GM12878 (cell line): ENCODE results near the gene CORO2B.

Experiments
- CEBPB ChIP-seq, 2 experiments: fragments of 150-350 bp in 1 of 2; IDR thresholded peaks; 2 replicates each; pipeline ENCODE4 v1.6.1; 2012 to 2014; ENCODE audit warnings: low read depth in 2 of 2, low read length in 2 of 2, borderline replicate concordance in 1 of 2, inconsistent platforms in 1 of 2
- CHD2 ChIP-seq: IDR thresholded peaks from 2 replicates; pipeline ENCODE4 v1.6.1; 2011; ENCODE audit warnings: low read depth, low read length, improper control_type of control experiment, borderline replicate concordance
- CTCF ChIP-seq, 3 experiments: IDR thresholded peaks in 2 of 3; conservative IDR thresholded peaks in 1 of 3; 2 replicates each; pipeline ENCODE4 v1.5.1; 2011; ENCODE audit warnings: low read depth in 3 of 3, low read length in 3 of 3, mild to moderate bottlenecking in 3 of 3, control low read depth in 2 of 3, moderate library complexity in 2 of 3, inconsistent platforms in 1 of 3, mixed read lengths in 1 of 3; ENCODE audit not compliant: control insufficient read depth in 2 of 3, insufficient read depth in 1 of 3; ENCODE audit errors: extremely low read depth in 1 of 3
- MXI1 ChIP-seq: fragments of 150-350 bp; IDR thresholded peaks from 2 replicates; pipeline ENCODE4 v1.6.1; 2011; ENCODE audit warnings: low read depth, mild to moderate bottlenecking, inconsistent platforms, low read length, improper control_type of control experiment
- POLR2AphosphoS5 ChIP-seq: IDR thresholded peaks from 2 replicates; pipeline ENCODE4 v1.6.1; 2011; ENCODE audit warnings: mild to moderate bottlenecking, low read length, inconsistent platforms
- SP1 ChIP-seq: IDR thresholded peaks from one replicate; pipeline ENCODE4 v1.6.1; 2011; ENCODE audit warnings: low read depth, low read length
- TAF1 ChIP-seq: IDR thresholded peaks from 2 replicates; pipeline ENCODE4 v1.6.1; 2011; ENCODE audit warnings: mild to moderate bottlenecking, low read depth, low read length, borderline replicate concordance
- USF1 ChIP-seq: IDR thresholded peaks from 2 replicates; pipeline ENCODE4 v1.6.1; 2011; ENCODE audit warnings: borderline replicate concordance, low read depth, mild to moderate bottlenecking, moderate library complexity, mixed read lengths, low read length; ENCODE audit not compliant: insufficient read depth; ENCODE audit errors: extremely low read length
- USF2 ChIP-seq: IDR thresholded peaks from 2 replicates; pipeline ENCODE4 v1.6.1; 2011; ENCODE audit warnings: low read depth, low read length, improper control_type of control experiment, borderline replicate concordance
- WRNIP1 ChIP-seq: IDR thresholded peaks from 2 replicates; pipeline ENCODE4 v1.6.1; 2011; ENCODE audit warnings: low read depth, low read length, improper control_type of control experiment, borderline replicate concordance
- ZSCAN29 ChIP-seq: fragments of 450-650 bp; IDR thresholded peaks from 2 replicates; pipeline ENCODE4 v1.6.1; 2017; ENCODE audit warnings: mild to moderate bottlenecking, moderate library complexity
- TF ChIP-seq, protein P1 (sequence below): IDR thresholded peaks from 2 replicates; pipeline ENCODE4 v1.6.1; 2012; ENCODE audit warnings: low read depth, low read length, improper control_type of control experiment
- TF ChIP-seq, protein P2 (sequence below): fragments of 450-650 bp; formaldehyde crosslinking; IDR thresholded peaks from 2 replicates; pipeline ENCODE4 v1.5.0; 2022; ENCODE audit warnings: mild to moderate bottlenecking, missing genetic modification characterization

DNA sequence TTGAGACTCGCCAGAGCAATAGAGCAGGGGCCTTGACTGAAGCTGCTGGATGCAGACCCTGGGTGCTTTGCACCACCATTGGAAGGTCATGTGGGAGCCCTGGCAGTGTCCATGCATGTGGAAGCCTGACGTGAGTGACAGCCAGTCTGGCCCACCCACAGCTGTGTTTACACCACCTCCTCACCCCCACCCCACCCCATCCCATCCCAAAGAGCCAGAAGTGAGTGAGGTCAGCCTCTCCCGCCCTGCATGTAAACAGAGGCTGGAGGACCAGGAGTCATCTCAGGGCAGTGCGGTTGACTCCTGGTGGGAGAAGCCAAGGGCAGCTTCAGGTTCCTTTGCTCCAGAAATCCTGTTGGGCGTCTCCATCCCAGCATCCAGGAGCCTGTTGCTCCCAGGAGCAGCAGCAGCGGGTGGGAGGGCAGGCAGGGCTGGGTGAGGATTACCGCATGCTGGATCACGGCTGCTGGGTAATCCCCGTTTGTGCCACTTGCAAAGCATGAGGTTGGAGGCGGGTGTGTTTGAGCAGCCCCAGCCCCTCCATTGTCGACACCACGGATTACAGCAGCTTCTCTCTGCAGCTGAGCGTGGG is 44.6 kb downstream of the CORO2B start:
- TF ChIP-seq, protein P1, sequence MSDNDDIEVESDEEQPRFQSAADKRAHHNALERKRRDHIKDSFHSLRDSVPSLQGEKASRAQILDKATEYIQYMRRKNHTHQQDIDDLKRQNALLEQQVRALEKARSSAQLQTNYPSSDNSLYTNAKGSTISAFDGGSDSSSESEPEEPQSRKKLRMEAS, result no peak
- TF ChIP-seq TAF1 (no peak), MXI1 (no peak), USF2 (no peak), CTCF (IDR thresholded peaks at IDR 0.05 in 2 of 3, conservative IDR thresholded peaks at IDR 0.05 in 1 of 3; ENCODE audit: control insufficient read depth in 2 of 3, extremely low read depth in 1 of 3, insufficient read depth in 1 of 3, low read depth in 3 of 3, low read length in 3 of 3) (no peak), ZSCAN29 (no peak), WRNIP1 (no peak), POLR2AphosphoS5 (no peak), SP1 (no peak), CEBPB (IDR thresholded peaks at IDR 0.05; ENCODE audit: borderline replicate concordance in 1 of 2, low read depth in 2 of 2, low read length in 2 of 2) (no peak), CHD2 (no peak), USF1 (no peak)
- TF ChIP-seq, protein P2, sequence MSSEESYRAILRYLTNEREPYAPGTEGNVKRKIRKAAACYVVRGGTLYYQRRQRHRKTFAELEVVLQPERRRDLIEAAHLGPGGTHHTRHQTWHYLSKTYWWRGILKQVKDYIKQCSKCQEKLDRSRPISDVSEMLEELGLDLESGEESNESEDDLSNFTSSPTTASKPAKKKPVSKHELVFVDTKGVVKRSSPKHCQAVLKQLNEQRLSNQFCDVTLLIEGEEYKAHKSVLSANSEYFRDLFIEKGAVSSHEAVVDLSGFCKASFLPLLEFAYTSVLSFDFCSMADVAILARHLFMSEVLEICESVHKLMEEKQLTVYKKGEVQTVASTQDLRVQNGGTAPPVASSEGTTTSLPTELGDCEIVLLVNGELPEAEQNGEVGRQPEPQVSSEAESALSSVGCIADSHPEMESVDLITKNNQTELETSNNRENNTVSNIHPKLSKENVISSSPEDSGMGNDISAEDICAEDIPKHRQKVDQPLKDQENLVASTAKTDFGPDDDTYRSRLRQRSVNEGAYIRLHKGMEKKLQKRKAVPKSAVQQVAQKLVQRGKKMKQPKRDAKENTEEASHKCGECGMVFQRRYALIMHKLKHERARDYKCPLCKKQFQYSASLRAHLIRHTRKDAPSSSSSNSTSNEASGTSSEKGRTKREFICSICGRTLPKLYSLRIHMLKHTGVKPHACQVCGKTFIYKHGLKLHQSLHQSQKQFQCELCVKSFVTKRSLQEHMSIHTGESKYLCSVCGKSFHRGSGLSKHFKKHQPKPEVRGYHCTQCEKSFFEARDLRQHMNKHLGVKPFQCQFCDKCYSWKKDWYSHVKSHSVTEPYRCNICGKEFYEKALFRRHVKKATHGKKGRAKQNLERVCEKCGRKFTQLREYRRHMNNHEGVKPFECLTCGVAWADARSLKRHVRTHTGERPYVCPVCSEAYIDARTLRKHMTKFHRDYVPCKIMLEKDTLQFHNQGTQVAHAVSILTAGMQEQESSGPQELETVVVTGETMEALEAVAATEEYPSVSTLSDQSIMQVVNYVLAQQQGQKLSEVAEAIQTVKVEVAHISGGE, result no peak
